Raji (cell line): ENCODE measurements around the gene STARD3.

Experiments used
- POLR2A ChIP-seq: IDR thresholded peaks from 2 replicates; pipeline ENCODE4 v1.6.1; 2011; ENCODE audit warnings: low read depth, low read length, control low read depth; ENCODE audit not compliant: insufficient read depth

The STARD3 gene

GRCh38 chr17:39711851-39712250, 74.9 kb downstream of the STARD3 start:
- no peak for TF ChIP-seq POLR2A
